IPS-NIHi11 (cell line): ENCODE measurements around the gene SEC22B.
"Not testable (repeated sequence)": the region's sequence is repeated elsewhere in the genome, so short reads cannot be mapped to it uniquely, and the experiment has no call there.

Source experiments
- DNase-seq: peaks from one replicate; pipeline ENCODE4 v3.0.0; 2012; ENCODE audit warnings: mixed read lengths, low spot score

SEC22B gene

DNA sequence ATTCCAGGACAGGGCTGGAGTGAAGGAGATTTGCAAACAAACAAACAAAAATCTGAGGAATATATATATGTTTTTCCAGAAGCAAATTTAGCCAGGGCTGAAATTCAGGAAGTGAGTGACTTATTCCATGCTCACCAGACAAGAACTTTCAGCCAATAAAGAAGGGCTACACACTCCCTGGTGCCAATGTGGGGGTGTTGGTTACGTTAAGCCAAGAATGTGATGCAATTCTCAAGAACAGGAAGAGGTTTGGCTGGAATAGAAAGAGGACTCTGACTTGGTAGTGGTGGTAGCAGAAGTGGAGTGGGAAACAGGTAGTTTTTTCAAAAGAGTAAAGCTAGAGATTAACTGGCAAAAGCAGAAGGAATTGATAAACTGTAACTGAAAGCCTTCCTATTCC, 31.7 kb downstream of the SEC22B start:
- not testable (repeated sequence) for DNase-seq

DNA sequence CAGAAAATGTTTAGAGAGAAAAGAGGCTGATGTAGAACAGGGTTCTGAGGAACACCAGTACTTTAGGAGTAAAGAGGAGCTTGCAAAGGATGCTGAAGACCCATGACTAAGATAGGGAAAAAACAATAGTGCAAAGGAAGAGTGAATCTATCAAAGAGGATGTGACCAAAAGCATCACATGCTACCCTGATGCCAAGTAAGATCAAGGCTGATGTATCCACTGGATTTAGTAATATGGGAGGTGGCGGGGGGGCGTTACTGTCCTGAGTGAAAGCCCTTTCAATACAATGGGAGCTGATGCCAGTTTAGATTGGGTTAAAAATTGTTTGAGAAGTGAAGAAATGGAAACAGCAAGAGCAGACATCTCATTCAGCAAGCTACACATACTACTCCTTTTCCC, 32.2 kb downstream of the SEC22B start:
- DNase-seq, result not testable (repeated sequence)

- not testable (repeated sequence) for DNase-seq
Observed at GRCh38 chr1:120143334-120143733, 33.0 kb downstream of the SEC22B start.

DNA sequence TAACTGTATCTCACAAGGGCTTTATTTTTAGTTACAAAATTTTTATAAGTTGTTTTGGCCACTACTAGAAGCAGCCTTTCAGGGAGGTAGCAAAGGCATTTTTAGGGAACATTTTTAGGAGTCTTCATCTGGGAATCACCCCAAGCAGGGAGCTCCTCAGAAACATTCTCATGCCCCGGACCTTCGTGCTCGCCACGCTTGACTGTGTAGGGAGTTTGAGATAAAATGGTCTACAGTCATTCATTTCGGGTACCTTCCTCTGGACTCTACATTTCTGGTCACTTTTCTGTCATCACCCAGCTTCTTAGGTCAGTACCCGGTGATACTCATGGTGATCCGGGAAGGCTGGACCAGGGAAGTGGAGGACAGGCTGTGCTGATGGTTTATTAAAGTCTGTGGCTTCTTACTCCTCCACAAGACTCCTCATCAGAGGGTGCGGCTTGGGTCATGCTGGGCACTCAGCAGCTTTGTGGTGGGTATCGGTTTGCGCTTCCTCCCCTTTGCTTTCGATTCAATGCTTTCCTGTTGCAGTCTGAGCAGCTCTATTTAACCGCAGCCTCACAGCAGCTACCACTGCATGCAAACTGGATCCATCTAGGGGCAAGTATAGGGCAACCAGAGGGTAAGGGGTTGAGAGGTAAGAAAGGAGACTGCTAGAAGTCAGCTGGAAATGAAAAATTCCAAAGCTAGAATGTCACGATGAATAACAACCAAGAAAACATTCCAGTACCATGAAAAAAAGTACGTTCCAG, 33.6 kb downstream of the SEC22B start:
- DNase-seq, result not testable (repeated sequence)

DNA sequence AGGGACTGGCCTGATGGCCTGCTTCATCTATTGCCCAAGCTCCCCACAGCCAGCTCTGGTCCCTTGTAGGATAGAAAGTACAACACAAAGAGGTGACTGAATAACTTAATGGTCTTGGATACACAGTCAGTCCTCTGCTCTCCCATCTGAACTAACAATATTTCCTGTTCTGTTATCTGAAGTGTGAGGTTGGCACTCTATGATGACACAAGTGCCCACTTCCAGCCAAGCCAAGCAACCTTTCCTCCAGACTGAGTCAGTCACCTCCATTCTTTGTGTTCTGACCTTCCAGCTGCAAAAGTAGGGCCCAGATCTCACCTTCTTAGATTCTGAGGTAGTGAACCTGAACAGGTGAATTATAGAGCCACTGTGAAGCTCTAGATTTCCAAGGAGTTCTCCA, 34.5 kb downstream of the SEC22B start:
- DNase-seq, result not testable (repeated sequence)

GRCh38 chr1:120140656-120141265, 35.6 kb downstream of the SEC22B start:
- not testable (repeated sequence) for DNase-seq

DNA sequence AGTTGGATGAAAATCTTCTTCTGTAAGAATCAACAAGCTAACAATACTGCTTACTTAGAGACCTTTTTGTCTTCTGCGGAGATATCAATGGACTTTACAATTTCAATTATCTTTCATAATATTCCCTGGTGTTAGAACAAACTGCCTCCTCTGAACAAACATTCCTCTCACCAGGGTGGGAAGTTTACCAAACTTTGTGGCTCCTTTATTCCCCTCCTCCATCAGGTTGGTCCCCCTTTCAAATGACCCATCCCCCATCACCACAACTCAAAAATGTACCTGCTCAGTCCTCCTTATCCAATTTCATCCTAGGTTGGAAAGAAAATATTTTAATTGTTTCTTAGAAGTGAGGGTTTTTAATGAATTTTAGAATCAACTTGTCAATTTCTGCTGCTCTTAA, 40.2 kb downstream of the SEC22B start:
- not testable (repeated sequence) for DNase-seq

DNA sequence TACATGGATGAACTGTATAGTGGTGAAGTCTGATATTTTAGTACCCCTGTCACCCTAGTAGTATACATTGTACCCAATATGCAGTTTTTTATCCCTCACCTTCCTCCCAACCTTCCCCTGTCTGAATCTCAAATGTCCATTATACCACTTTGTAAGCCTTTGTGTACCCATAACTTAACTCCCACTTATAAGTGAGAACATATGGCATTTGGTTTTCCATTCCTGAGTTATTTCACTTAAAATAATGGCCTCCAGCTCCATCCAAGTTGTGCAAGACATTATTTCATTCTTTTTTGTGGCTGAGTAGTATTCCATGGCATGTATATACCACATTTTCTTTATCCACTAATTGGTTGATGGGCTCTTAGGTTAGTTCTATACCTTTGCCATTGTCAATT, 42.4 kb downstream of the SEC22B start:
- DNase-seq, result not testable (repeated sequence)

GRCh38 chr1:120133228-120133927, 42.9 kb downstream of the SEC22B start:
- no peak for DNase-seq

DNA sequence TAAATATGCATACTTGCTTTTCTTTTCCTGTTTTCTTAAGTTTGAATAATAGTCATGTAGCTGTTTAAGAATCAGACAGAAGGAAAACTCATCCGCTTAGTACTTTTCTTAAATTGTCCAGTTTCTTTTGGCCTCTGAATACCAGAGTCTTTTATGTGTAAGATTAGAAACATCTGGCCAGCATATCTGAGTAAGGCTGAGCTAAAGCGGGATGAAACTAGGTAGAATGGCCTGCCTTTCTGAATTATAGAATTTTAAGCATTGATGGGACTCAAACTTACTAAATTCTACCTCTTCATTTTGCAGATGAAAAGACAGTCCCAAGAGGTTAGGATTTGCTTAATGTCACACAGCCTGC, 43.9 kb downstream of the SEC22B start:
- DNase-seq, result not testable (repeated sequence)

- DNase-seq, result not testable (repeated sequence)
Observed at GRCh38 chr1:120131611-120132405, 44.5 kb downstream of the SEC22B start.

DNA sequence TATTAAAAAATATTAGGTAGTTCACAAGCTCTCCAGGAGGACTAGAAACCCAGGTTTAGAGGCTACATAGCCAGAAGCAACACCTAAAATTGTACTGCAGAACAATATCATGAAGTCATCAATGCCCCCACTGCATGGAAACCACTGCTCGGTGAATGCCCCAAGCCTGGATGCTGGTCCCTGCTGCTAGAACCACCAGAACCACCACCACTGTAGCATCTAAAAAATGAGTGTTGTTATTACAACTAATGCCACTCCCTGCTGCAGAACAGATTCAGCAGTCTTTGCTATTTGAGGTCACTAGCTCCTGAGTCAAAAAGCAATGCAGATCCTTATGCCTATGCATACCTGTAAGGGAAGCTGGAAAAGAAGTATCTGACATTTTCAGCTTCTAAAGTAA, 48.4 kb downstream of the SEC22B start:
- not testable (repeated sequence) for DNase-seq

GRCh38 chr1:120126216-120126615, 50.1 kb downstream of the SEC22B start:
- DNase-seq, result not testable (repeated sequence)

GRCh38 chr1:120124628-120125027, 51.7 kb downstream of the SEC22B start:
- DNase-seq, result not testable (repeated sequence)

DNA sequence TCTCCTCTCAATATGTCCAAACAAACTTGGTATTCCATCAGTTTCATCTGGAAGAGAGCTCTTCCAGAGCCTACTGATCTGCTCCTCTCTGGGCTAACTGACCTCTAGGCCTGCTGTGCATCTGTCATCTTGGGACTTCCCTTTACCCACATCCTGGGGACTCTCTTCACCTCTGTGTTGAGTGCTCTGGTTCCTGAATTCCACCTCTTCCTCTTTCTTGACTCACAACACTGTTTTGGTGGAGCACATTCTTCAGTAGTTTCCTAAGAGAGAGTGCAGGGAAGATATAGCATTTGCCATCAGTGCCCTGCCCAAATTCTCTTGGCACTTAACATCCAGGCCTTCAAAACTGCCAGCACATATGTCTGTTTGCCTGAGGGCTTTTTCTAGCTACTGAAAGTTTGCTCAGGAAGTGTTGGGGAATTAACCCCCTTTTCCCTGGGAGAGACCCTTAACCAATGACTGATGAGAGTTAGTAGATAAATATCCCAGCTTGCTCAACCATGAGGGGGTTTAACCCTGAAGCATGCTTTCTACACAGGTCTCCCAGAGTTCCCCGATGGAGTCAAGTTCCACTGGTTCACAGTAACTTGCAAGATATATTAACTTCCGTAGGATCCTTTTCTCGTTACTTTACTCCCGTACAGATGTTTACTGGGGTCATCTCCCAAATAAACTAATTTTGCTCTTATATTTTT, 52.4 kb downstream of the SEC22B start:
- DNase-seq, result not testable (repeated sequence)

DNA sequence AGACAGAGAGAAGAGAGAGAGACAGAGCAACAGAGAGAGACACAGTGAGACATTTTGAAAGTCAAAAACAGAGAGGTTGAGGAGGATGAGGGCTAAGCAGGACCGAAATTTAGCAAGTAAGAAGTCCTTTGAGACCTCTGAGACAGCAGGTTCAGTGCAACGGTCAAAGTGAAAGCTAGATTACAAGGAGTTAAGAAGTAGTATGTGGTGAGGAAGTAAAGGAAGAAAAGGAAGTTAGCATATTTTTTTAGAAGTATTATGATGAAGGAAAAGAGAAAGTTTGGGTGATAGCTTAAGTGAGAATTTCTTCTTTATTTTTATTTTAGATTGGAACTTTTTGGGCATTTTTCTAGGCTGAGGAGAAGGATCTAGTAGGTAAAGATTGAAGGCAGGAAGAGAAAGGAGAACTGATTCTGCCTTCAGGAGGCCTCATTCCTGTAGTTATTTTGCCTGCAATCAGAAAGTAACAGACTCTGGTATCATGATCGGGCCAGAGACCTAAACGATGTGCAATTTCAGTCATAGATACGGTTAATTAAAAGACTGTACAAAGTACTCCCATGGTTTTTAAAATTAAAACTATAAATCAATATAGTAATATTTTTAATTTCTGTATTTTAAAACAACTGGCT, 53.9 kb downstream of the SEC22B start:
- DNase-seq, result not testable (repeated sequence)

GRCh38 chr1:120121830-120122229, 54.5 kb downstream of the SEC22B start:
- not testable (repeated sequence) for DNase-seq

- DNase-seq, result not testable (repeated sequence)
Observed at GRCh38 chr1:120120525-120120924, 55.8 kb downstream of the SEC22B start.

DNA sequence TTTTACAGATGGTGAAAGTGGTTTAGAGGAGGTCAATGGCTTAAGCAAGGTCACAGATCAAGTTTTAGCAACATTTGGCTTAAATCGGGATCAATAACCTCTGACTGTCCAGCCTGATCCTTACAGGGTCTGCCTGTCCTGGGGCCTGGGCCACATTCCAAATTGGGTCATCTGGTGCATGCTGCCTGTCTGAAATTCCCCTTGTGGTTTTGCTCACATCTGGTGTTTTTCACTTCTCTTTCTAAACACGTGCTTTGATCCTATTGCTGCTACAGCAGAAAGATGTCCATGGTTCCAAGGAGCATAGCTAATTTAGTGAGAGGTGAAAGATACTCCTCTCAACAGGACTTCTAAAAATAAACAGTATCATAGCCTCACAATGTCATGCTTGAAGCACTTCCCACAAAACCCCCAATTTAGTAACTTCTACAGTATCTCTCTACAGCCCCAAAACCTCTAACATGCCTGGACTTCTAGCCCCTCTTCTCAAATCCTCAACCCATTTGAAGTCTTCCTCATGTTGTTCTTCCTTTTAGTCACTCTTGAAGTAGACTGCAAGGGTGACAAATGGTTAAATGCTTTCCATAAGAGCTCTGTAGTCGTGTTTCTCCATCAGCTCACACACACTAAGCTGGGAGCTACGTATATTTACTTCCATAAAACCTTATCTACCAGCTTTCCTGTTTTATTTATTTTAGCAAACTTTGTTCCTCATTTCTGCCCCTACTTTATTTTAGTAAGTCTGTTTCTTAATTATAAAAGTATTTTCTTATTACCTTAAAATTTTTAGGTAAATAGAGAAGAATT, 58.7 kb downstream of the SEC22B start:
- DNase-seq, result not testable (repeated sequence)

GRCh38 chr1:120116094-120116493, 60.2 kb downstream of the SEC22B start:
- DNase-seq, result not testable (repeated sequence)
